GM23248 (cell line): ENCODE measurements around the gene PPP1R16B.

Experiments used
- EZH2 ChIP-seq: fragments of 200-600 bp; sonication (generic); IDR thresholded peaks from 2 replicates; pipeline ENCODE4 v1.6.1; 2018; ENCODE audit warnings: antibody characterized with exemption, mild to moderate bottlenecking; ENCODE audit not compliant: insufficient read depth, poor library complexity, severe bottlenecking
- EZH2phosphoT487 ChIP-seq: fragments of 200-600 bp; sonication (generic); IDR thresholded peaks from 2 replicates; pipeline ENCODE4 v1.6.1; 2018; ENCODE audit warnings: antibody characterized with exemption, moderate library complexity, mild to moderate bottlenecking, low read depth; ENCODE audit not compliant: insufficient read depth

DNA sequence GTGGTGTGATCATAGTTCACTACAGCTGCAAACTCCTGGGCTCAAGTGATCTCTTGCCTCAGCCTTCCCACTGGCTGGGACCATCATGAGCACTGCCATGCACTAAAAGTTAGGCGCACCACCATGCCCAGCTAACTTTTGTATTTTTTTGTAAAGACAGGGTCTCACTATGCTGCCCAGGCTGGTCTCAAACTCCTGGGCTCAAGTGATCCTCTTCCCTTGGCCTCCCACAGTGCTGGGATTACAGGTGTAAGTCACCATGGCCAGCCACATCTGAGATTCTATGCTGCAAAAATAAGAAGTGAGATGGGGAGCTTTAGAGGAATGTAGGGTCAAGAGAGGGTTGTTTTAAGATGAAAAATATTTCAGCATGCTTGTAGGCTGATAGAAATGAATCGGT, 119.2 kb downstream of the PPP1R16B start:
- TF ChIP-seq EZH2 (no peak), EZH2phosphoT487 (no peak)
